Measurements from ENCODE around the gene CSAG3.
"Not testable (repeated sequence)": the region's sequence is repeated elsewhere in the genome, so short reads cannot be mapped to it uniquely, and the experiment has no call there.

Gene CSAG3

DNA sequence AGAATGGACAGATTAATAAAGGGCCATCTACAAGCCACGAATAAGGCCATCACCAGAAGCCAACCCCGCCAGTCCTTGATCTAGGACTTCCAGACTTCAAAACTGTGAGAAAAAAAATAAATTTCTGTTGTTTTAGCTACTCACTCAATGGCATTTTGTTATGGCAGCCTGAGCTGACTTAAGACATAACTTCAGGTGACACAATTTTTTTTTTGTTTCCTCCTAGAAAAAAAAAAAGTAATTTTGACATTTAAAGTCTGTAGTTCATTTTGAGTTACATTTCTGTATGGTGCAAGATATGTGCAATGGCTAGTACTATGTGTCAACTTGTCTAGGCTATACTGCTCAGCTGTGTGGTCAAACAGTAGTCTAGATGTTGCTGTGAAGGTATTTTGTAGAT is at the start of gene CSAG3:
CSAG3 (plus strand) TSS at position 301 of the 400 bp plus-strand sequence.
- DNase-seq, result not testable (repeated sequence)

DNA sequence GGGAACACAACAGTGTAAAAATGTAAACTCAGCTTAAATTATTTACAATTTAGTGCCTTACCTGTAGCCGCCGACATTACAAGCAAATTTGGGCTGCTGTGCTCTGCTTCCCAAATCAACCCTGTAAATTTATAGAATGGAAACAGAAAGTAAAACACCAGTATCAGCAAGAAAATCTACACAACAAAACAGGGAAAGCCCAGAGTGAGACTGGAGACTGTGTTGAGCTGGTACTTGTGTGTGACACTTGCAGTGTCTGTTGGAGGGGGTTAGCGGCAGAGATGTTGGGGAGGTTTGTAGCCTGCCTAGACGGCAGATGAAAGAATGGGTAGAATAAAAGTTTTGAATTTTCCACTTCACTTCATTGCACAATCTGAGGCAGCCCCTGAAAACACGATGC is 45.8 kb upstream of the CSAG3 start:
- DNase-seq, result not testable (repeated sequence)

DNA sequence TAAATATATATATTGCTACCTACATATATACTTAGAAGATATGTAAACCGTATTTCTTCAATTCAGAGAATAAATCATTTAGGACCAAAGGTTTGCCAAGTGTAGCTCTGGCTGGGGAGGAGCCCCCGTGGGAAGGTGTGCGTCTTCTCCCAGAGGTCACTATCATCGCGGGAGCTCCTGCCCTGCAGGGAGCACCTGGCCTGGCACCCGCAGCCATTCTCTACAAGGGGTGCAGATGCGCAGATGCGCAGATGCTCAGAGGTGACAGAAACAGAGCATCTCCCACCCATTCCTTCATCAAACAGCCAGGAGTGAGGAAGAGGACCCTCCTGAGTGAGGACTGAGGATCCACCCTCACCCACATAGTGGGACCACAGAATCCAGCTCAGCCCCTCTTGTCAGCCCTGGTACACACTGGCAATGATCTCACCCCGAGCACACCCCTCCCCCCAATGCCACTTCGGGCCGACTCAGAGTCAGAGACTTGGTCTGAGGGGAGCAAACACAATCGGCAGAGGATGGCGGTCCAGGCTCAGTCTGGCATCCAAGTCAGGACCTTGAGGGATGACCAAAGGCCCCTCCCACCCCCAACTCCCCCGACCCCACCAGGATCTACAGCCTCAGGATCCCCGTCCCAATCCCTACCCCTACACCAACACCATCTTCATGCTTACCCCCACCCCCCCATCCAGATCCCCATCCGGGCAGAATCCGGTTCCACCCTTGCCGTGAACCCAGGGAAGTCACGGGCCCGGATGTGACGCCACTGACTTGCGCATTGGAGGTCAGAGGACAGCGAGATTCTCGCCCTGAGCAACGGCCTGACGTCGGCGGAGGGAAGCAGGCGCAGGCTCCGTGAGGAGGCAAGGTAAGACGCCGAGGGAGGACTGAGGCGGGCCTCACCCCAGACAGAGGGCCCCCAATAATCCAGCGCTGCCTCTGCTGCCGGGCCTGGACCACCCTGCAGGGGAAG is 44.9 kb upstream of the CSAG3 start, which contains the start of gene MAGEA2B:
MAGEA2B (plus strand) TSS at position 814 of the 973 bp plus-strand sequence. CDS start 2,479 bp downstream, outside the sequence.
- DNase-seq, result not testable (repeated sequence)

DNA sequence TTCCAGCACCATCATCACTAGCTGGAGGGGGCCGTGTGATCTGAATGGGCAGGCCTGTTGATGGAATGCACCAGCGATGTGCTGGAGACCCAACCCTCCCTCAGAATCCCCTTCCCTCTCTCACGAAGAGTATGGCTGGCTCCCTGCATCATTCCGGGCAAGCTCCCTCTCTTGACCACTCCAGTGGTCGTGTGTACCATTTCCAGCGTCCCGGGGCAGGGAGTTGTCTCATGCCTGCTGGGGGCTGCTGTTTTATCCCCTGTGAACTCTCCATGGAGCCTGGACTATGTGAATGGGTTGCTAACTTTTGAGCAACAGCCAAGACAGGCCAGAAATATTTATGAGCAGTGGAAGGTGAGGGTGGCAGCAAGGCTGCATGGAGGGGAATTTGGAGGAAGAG is 33.6 kb upstream of the CSAG3 start:
- DNase-seq, result no peak

DNA sequence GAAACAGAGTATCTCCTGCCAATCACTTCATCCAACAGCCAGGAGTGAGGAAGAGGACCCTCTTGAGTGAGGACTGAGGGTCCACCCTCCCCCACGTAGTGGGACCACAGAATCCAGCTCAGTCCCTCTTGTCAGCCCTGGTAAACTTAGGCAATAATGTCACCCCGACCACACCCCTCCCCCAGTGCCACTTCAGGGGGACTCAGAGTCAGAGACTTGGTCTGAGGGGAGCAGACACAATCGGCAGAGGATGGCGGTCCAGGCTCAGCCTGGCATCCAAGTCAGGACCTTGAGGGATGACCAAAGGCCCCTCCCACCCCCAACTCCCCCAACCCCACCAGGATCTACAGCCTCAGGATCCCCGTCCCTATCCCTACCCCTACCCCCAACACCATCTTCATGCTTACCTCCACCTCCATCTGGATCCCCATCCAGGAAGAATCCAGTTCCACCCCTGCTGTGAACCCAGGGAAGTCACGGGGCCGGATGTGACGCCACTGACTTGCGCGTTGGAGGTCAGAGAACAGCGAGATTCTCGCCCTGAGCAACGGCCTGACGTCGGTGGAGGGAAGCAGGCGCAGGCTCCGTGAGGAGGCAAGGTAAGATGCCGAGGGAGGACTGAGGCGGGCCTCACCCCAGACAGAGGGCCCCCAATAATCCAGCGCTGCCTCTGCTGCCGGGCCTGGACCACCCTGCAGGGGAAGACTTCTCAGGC is 25.6 kb upstream of the CSAG3 start, which contains the start of the genes CSAG1 and MAGEA12:
CSAG1 (minus strand) TSS at position 461 of the 715 bp plus-strand sequence. CDS start 1,261 bp downstream, outside the sequence.
MAGEA12 (plus strand) TSS at position 497 of the 715 bp plus-strand sequence. CDS start 2,405 bp downstream, outside the sequence.
- no peak for DNase-seq

DNA sequence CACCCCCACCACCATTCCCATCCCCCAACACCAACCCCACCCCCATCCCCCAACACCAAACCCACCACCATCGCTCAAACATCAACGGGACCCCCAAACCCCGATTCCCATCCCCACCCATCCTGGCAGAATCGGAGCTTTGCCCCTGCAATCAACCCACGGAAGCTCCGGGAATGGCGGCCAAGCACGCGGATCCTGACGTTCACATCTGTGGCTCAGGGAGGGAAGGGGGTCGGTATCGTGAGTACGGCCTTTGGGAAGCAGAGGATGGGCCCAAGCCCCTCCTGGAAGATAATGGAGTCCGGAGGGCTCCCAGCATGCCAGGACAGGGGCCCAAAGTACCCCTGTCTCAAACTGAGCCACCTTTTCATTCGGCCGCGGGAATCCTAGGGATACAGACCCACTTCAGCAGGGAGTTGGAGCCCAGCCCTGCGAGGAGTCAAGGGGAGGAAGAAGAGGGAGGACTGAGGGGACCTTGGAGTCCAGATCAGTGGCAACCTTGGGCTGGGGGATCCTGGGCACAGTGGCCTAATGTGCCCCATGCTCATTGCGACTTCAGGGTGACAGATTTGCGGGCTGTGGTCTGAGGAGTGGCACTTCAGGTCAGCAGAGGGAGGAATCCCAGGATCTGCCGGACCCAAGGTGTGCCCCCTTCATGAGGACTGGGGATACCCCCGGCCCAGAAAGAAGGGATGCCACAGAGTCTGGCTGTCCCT is 24.7 kb upstream of the CSAG3 start:
- not testable (repeated sequence) for DNase-seq

DNA sequence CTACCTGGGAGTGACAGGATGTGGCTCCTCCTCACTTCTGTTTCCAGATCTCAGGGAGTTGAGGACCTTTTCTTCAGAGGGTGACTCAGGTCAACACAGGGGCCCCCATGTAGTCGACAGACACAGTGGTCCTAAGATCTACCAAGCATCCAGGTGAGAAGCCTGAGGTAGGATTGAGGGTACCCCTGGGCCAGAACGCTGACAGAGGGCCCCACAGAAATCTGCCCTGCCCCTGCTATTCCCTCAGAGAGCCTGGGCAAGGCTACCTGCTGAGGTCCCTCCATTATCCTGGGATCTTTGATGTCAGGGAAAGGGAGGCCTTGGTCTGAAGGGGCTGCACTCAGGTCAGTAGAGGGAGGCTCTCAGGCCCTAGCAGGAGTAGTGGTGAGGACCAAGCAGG is 23.9 kb upstream of the CSAG3 start:
- no peak for DNase-seq

DNA sequence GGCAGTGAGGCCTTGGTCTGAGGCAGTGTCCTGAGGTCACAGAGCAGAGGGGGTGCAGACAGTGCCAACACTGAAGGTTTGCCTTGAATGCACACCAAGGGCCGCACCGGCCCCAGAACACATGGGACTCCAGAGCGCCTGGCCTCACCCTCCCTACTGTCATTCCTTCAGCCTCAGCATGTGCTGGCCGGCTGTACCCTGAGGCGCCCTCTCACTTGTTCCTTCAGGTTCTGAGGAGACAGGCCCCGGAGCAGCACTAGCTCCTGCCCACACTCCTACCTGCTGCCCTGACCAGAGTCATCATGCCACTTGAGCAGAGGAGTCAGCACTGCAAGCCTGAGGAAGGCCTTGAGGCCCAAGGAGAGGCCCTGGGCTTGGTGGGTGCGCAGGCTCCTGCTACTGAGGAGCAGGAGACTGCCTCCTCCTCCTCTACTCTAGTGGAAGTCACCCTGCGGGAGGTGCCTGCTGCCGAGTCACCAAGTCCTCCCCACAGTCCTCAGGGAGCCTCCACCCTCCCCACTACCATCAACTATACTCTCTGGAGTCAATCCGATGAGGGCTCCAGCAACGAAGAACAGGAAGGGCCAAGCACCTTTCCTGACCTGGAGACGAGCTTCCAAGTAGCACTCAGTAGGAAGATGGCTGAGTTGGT is 23.0 kb upstream of the CSAG3 start:
- DNase-seq, result no peak

DNA sequence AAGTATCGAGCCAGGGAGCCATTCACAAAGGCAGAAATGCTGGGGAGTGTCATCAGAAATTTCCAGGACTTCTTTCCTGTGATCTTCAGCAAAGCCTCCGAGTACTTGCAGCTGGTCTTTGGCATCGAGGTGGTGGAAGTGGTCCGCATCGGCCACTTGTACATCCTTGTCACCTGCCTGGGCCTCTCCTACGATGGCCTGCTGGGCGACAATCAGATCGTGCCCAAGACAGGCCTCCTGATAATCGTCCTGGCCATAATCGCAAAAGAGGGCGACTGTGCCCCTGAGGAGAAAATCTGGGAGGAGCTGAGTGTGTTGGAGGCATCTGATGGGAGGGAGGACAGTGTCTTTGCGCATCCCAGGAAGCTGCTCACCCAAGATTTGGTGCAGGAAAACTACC is 22.5 kb upstream of the CSAG3 start:
- not testable (repeated sequence) for DNase-seq

DNA sequence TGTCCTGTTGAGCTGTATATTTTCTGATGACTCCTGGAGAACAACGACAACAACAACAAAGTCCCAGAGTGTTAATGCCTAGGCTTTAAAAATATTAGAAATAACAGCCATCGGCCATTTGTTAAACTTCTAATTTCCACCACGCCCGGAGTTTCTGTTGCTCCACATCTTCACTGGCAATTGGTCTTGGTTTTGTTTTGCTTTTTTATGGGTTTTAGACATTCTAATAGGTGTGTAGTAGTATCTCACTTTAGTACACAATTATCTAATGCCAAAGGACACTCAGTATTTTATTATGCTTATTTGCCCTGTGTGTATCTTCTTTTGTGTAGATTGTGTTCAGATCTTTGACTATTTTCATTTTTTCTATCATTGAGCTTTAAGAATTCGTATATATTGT is 20.5 kb upstream of the CSAG3 start:
- DNase-seq, result no peak

DNA sequence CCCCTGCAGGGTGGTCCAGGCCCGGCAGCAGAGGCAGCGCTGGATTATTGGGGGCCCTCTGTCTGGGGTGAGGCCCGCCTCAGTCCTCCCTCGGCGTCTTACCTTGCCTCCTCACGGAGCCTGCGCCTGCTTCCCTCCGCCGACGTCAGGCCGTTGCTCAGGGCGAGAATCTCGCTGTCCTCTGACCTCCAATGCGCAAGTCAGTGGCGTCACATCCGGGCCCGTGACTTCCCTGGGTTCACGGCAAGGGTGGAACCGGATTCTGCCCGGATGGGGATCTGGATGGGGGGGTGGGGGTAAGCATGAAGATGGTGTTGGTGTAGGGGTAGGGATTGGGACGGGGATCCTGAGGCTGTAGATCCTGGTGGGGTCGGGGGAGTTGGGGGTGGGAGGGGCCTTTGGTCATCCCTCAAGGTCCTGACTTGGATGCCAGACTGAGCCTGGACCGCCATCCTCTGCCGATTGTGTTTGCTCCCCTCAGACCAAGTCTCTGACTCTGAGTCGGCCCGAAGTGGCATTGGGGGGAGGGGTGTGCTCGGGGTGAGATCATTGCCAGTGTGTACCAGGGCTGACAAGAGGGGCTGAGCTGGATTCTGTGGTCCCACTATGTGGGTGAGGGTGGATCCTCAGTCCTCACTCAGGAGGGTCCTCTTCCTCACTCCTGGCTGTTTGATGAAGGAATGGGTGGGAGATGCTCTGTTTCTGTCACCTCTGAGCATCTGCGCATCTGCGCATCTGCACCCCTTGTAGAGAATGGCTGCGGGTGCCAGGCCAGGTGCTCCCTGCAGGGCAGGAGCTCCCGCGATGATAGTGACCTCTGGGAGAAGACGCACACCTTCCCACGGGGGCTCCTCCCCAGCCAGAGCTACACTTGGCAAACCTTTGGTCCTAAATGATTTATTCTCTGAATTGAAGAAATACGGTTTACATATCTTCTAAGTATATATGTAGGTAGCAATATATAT is 5.0 kb upstream of the CSAG3 start, which contains the start of gene MAGEA2:
MAGEA2 (minus strand) TSS at position 157 of the 965 bp plus-strand sequence. CDS start 2,479 bp downstream, outside the sequence.
- DNase-seq, result not testable (repeated sequence)

DNA sequence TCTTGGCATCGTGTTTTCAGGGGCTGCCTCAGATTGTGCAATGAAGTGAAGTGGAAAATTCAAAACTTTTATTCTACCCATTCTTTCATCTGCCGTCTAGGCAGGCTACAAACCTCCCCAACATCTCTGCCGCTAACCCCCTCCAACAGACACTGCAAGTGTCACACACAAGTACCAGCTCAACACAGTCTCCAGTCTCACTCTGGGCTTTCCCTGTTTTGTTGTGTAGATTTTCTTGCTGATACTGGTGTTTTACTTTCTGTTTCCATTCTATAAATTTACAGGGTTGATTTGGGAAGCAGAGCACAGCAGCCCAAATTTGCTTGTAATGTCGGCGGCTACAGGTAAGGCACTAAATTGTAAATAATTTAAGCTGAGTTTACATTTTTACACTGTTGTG is 4.1 kb upstream of the CSAG3 start:
- not testable (repeated sequence) for DNase-seq

DNA sequence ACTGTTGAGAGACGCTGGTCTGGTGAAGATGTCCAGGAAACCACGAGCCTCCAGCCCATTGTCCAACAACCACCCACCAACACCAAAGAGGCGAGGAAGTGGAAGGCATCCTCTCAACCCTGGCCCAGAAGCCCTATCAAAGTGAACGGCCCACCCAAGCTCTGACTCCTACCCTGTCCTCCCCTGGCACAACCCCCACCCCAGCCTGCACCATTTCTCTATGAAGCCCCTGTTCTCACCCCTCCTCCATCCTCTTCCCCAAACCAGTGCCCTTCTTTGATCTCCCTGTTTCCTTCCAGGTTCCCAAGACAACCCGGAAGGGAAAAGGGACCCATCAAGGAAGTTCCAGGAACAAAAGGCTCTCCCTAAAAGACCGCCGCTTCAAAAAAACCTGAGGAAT is 526 bp downstream of the CSAG3 start:
- DNase-seq, result not testable (repeated sequence)

DNA sequence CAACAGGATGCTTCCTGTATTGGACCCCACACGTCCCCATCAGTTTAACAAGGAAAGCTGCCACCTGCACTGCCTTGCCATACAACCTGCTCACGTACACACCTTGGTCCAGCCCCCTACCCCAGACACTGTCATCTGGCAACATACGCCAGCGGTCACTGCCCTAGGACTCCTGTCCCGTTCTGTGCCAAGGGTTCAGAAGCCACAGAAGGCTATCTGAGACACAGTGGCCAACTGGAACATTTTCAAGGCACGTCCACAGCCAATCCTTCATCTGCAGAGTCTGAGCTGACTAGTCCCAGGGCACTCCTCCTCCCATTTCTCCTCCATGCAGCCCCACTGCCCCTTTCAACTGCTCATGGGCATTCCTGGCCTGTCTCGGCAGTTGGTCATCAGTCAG is 2.6 kb downstream of the CSAG3 start:
- not testable (repeated sequence) for DNase-seq

DNA sequence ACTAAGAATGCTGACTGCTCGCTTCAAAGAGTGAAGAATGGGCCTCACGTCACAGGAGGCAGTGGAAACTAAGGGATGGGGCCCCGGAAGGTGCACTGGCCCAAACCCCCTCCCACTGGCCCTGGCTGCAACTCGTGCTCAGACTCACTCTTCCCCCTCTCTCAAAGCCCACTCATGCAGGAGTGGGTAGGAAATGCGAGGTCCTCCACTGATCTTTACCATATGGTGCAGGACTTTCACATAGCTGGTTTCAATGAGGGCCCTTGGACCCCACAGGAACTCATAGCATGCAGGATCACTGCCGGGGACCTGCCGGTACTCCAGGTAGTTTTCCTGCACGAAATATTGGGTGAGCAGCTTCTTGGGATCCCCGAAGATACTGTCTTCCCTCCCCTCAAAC is 7.5 kb downstream of the CSAG3 start:
- not testable (repeated sequence) for DNase-seq

DNA sequence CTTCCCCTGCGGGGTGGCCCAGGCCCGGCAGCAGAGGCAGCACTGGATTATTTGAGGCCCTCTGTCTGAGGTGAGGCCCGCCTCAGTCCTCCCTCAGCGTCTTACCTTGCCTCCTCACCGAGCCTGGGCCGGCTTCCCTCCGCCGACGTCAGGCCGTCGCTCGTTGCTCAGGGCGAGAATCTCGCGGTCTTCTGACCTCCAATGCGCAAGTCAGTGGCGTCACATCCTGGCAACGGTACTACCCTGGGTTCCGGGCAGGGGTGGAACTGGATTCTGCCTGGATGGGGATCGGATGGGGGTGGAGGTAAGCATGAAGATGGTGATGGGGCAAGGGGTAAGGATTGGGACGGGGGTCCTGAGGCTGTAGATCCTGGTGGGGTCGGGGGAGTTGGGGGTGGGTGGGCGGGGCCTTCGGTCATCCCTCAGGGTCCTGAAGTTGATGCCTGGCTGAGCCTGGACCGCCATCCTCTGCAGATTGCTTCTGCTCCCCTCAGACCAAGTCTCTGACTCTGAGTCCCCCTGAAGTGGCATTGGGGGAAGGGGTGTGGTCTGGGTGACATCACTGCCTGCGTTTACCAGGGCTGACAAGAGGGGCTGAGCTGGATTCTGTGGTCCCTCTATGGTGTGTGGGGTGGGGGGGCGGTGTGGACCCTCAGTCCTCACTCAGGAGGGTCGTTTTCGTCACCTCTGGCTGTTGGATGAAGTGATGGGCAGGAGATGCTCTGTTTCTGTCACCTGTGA is 10.7 kb downstream of the CSAG3 start, which contains the start of gene MAGEA6:
MAGEA6 (minus strand) TSS at position 141 of the 741 bp plus-strand sequence. CDS start 2,039 bp downstream, outside the sequence.
- DNase-seq, result not testable (repeated sequence)

DNA sequence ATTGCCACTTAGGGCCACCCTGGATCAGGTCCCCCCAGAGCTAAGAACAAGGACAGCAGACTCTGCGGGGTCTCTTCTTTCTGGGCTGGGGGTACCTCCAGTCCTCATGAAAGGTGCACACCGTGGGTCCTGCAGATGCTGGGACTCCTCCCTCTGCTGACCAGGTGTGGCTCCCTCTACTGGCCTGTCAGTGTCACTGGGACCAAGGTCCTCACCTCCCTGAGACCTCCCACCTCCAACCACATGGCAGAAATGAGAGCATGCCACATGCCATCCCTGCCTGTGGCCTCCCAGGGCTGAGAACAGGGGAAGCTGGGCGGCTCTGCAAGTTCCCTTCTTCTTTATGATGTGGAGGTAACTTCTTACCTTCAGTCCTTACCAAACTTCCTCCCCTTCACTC is 28.0 kb downstream of the CSAG3 start:
- not testable (repeated sequence) for DNase-seq

DNA sequence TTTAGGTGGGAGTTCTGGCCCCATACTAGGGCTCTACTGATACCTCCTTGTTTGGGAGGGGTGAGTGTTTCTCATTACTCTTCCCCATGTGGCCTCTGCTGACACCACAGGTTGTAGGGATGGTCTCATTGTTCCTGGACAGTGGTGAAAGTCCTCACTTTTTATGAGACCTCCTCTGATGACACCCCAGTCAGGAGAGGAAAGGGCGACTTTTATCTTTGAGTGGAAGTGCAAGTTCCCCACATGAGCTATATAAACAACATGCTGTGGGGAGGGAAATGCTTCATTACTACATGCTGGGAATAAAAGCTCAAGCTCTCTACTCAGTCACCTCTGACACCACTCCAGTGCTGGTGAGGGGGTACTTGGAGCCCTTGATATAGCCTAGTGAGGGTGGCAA is 39.9 kb downstream of the CSAG3 start:
- DNase-seq, result no peak
